HG03103 (cell line): ENCODE results near the gene UBB.

ENCODE experiments used
- ATAC-seq: cut with Tn5 transposase; IDR thresholded peaks from one replicate; pipeline ENCODE4 v1.9.1; 2021; ENCODE audit warnings: low read depth; ENCODE audit not compliant: unreplicated experiment

The UBB gene

GRCh38 chr17:16417399-16417798, 36.5 kb downstream of the UBB start:
- no peak for ATAC-seq

- ATAC-seq = no peak
Observed at GRCh38 chr17:16417896-16418684, 37.2 kb downstream of the UBB start.

GRCh38 chr17:16418685-16419068, 37.8 kb downstream of the UBB start:
- no peak for ATAC-seq

DNA sequence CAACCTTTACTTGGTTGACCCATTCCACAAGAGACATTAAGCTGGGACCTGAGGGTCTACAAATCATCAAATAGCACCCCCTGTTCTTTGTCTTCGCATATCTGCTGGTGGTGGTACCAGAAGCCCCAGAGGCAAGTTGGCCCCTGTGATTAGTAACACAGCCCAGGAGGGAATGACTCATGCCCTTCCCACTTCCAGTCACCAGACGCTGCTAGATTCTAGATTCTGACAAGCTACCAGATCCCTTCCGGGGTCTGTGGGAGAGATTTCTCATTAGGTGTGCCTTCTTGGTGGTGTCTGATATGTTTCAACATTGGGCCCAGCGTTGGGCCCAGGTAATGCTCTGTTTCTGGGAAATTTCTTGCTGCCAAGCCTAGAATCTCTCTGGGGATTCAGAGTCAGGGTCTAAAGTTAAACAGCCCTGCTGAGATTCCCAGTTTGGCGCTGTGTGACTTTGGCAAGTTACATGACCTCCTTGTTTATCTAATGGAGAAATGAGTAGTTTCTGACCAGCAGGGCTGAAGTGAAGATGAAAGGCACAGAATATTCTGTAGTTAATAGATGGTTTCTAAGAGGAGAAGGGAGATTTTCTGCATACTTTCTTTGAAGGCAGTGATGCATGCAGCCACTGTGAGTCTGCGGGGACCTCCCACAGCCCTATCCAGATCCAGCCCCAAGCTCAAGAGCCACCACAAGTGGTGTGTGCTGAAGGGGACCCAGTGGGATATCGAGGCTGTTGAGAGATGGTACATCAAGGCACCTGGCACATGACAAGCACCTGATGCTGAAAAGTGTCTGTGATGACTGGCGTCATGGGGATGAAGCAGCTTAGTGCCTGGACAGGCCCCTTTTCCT, 38.4 kb downstream of the UBB start:
- ATAC-seq = no peak

DNA sequence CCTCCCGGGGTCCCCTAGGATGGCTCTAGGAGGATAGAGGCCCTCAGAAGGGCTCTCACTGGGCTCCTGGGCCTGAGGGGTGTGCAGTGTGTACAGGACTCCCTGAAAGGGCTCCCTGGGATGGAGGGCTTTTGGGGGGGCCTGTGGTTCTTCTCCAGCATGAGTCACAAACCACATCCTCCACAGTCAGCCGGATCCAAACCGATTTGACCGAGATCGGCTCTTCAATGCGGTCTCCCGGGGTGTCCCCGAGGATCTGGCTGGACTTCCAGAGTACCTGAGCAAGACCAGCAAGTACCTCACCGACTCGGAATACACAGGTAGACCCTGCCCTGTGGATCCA, 39.0 kb downstream of the UBB start:
- no peak for ATAC-seq

DNA sequence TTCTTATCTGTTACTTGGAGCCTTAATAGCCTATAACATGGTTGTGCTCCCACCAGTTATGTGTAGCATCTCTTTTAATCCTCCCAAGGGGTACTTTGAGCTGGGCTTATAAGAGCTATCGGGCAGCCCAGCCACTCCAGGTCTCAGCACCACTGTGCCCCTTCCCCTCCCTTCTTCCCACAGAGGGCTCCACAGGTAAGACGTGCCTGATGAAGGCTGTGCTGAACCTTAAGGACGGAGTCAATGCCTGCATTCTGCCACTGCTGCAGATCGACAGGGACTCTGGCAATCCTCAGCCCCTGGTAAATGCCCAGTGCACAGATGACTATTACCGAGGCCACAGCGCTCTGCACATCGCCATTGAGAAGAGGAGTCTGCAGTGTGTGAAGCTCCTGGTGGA, 41.5 kb downstream of the UBB start:
- ATAC-seq = no peak

DNA sequence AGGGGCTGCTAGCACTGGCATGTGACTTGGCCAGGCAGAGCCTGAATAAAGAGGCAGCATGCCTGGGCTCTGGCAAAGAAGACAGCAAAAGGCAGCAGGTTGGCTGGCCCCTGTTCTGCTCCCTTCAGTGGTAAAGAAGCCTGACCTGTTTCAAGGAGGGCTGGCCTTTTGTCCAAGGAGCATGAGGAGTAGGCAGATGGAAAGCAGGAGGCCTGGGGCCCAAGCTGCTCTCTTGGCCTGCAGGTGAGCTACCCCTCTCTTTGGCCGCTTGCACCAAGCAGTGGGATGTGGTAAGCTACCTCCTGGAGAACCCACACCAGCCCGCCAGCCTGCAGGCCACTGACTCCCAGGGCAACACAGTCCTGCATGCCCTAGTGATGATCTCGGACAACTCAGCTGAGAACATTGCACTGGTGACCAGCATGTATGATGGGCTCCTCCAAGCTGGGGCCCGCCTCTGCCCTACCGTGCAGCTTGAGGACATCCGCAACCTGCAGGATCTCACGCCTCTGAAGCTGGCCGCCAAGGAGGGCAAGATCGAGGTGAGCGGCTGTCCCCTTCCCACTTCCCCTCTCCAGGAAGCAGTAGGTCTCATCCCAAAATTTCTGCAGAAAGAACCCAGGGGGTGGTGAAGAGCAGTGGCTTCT, 42.5 kb downstream of the UBB start:
- no peak for ATAC-seq

DNA sequence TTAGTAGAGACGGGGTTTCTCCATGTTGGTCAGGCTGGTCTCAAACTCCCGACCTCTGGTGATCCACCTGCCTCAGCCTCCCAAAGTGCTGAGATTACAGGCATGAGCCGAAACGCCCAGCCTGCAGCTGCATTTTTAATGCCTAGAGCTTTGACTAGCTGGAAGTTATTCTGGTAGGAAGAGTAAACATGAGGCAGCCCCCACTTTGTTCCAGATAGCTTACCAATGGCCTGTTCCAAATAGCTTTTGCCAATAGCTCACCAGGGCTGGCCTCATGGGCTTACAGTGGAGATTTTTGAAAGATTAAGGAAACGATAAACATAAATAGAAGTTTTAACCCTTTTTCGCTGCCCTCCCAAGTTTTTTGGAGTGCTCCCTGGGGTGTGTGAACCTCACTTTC, 44.3 kb downstream of the UBB start:
- ATAC-seq = no peak

DNA sequence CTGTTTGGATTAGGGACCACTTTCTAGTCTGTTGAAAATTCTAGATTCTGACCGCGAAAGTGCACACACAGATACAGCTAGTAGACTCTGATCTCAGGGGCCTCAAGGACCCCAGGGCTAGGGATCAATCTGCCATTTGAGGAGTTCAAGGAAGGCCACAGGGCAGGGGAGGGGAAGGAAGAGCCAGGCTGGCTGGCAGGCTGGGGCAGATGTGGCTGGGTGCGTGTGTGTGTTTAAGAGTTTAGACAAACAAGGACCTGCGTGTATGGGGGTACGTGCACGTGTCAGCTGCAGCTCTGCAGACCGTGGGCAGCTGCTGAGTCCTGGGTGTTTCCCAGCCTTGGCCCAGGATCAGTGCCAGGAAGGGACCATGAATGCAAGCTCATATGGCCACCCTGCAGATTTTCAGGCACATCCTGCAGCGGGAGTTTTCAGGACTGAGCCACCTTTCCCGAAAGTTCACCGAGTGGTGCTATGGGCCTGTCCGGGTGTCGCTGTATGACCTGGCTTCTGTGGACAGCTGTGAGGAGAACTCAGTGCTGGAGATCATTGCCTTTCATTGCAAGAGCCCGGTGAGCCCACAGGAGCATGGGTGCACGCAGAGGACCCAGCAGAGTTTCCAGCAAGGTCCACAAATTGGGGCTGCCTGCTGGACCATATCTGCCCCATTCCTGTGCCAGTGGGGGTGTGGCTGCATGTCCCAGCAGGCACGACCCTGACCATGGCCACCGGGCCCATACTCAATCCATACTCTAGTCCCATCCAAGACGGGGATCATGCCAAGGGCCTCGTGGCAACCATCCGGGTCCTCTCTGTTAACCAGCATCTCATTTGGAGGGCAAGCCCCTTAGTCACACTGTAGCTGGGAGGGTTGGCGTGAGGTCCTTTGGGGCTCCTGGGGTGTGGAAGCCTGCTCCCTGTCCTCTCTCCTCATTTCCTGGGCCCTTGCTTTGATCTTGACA, 45.1 kb downstream of the UBB start:
- no peak for ATAC-seq

DNA sequence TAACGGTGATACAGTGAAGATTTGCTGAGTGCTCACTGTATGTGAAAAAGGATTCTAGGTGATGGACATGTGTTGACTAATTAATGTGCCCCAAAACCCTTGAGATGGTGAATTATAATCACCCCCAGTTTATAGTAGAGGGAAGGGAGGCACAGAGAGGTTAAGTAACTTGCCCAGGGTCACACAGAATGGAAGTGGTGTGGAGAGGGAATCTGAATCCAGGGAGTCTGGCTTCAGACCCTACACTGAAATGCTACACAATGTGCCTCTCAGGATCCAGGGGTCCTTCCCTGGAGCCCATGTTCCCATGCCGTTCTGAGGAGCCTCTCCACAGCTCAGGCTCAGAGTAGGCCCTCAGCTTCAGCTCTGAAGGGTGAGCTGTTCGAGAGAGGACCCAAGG, 46.1 kb downstream of the UBB start:
- ATAC-seq = no peak

GRCh38 chr17:16428098-16428882, 47.4 kb downstream of the UBB start:
- ATAC-seq = no peak

DNA sequence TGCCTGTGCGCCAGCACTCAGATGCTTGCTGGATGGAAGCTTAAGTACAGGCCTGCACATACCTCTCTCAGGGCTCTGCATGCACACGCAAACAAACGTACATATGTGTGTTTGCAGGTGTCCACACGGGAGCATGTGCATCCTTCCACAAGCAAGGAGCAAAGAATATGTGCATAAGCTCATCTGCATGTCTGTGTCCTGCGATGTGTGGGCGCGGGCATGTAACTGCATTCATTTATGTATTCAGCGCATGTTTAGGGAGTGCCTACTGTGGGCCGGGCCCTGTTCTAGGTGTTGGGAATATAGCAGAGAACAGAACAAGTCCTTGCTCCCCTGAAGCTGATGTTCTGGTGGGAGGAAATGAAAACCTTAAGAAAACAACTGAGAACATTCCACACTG, 48.2 kb downstream of the UBB start:
- ATAC-seq = no peak

DNA sequence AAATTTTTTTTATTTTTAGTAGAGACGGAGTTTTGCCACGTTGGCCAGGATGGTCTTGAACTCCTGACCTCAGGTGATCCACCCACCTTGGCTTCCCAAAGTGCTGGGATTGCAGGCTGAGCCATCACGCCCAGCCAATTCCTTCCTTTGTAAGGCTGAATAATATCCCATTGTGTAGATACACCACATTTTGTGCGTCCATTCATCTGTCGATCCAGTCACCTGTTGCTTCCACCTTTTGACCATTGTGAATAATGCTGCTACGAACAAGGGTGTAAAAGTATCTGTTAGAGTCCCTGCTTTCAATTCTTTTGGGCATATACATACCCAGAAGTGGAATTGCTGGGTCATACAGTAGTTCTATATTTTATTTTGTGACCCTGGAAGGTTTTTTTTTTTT, 49.8 kb downstream of the UBB start:
- ATAC-seq = no peak

- no peak for ATAC-seq
Observed at GRCh38 chr17:16432017-16432416, 51.1 kb downstream of the UBB start.
